Neuronal stem cell (in vitro differentiated cells): ENCODE results near the gene TRIM66.

Source experiments
- DNase-seq: peaks from one replicate; pipeline ENCODE4 v3.0.0-alpha.2; 2013; ENCODE audit warnings: low spot score
- H2AFZ ChIP-seq: one replicate; pipeline ENCODE4 v1.6.1; 2013; ENCODE audit warnings: mild to moderate bottlenecking, low read length, inconsistent platforms
- H2AK5ac ChIP-seq: 2 replicates; pipeline ENCODE4 v1.6.1; 2013; ENCODE audit warnings: low read depth, mild to moderate bottlenecking, inconsistent platforms, low read length, moderate library complexity, mixed read lengths
- H2BK120ac ChIP-seq: 2 replicates; pipeline ENCODE4 v1.6.1; 2013; ENCODE audit warnings: low read depth, mild to moderate bottlenecking, inconsistent platforms, low read length, moderate library complexity, mixed read lengths
- H2BK12ac ChIP-seq: one replicate; pipeline ENCODE4 v1.6.1; 2013; ENCODE audit warnings: low read length, inconsistent platforms
- H2BK15ac ChIP-seq: 2 replicates; pipeline ENCODE4 v1.6.1; 2013; ENCODE audit warnings: mild to moderate bottlenecking, low read length, inconsistent platforms, mixed read lengths
- H2BK5ac ChIP-seq: one replicate; pipeline ENCODE4 v1.6.1; 2013; ENCODE audit warnings: inconsistent platforms, mild to moderate bottlenecking, low read length, moderate library complexity
- H3K14ac ChIP-seq: one replicate; pipeline ENCODE4 v1.6.1; 2013; ENCODE audit warnings: low read length, inconsistent platforms
- H3K18ac ChIP-seq: 2 replicates; pipeline ENCODE4 v1.6.1; 2013; ENCODE audit warnings: low read length, inconsistent platforms
- H3K23ac ChIP-seq: 2 replicates; pipeline ENCODE4 v1.6.1; 2013; ENCODE audit warnings: low read depth, mild to moderate bottlenecking, mixed read lengths, low read length, inconsistent platforms; ENCODE audit not compliant: poor library complexity
- H3K27ac ChIP-seq: replicated peaks from 3 replicates; pipeline ENCODE4 v1.5.1; 2013; ENCODE audit warnings: low read length, inconsistent platforms
- H3K27me3 ChIP-seq, 3 experiments: 2 replicates each; pipeline ENCODE4 v1.6.1; 2013; ENCODE audit warnings: low read length in 3 of 3, mild to moderate bottlenecking in 2 of 3, inconsistent platforms in 1 of 3, low read depth in 1 of 3, mixed read lengths in 1 of 3, moderate library complexity in 1 of 3; ENCODE audit not compliant: control insufficient read depth in 3 of 3, insufficient read depth in 3 of 3
- H3K36me3 ChIP-seq, 2 donors: replicated peaks in 1 of 2; 2 replicates each; pipeline ENCODE4 v1.6.1; 2013; ENCODE audit warnings: low read length in 2 of 2; ENCODE audit not compliant: control insufficient read depth in 2 of 2, insufficient read depth in 2 of 2
- H3K4ac ChIP-seq: 2 replicates; pipeline ENCODE4 v1.6.1; 2013; ENCODE audit warnings: inconsistent platforms, mild to moderate bottlenecking, low read length, moderate library complexity
- H3K4me1 ChIP-seq, 2 donors: 1 replicate in 1 of 2; 2 replicates in 1 of 2; pipeline ENCODE4 v1.6.1; 2013; ENCODE audit warnings: low read length in 2 of 2, low read depth in 1 of 2; ENCODE audit not compliant: control insufficient read depth in 2 of 2, insufficient read depth in 1 of 2
- H3K4me2 ChIP-seq: one replicate; pipeline ENCODE4 v1.6.1; 2013; ENCODE audit warnings: mild to moderate bottlenecking, low read length, inconsistent platforms; ENCODE audit not compliant: insufficient read depth, poor library complexity, severe bottlenecking
- H3K4me3 ChIP-seq, 2 donors: 2 replicates each; pipeline ENCODE4 v1.5.1; 2013; ENCODE audit warnings: low read length in 2 of 2, mild to moderate bottlenecking in 2 of 2, inconsistent platforms in 1 of 2, moderate library complexity in 1 of 2
- H3K79me1 ChIP-seq: one replicate; pipeline ENCODE4 v1.6.1; 2013; ENCODE audit warnings: low read depth, mild to moderate bottlenecking, inconsistent platforms, low read length, moderate library complexity
- H3K9ac ChIP-seq: one replicate; pipeline ENCODE4 v1.6.1; 2013; ENCODE audit warnings: mild to moderate bottlenecking, low read depth, low read length, inconsistent platforms; ENCODE audit not compliant: poor library complexity
- H3K9me3 ChIP-seq, 2 donors: replicated peaks in 1 of 2; 2 replicates each; pipeline versions ENCODE3 to v1.6.1; 2013; ENCODE audit warnings: low read length in 2 of 2, mild to moderate bottlenecking in 2 of 2, inconsistent platforms in 1 of 2, low read depth in 1 of 2, mixed read lengths in 1 of 2, moderate library complexity in 1 of 2; ENCODE audit not compliant: control insufficient read depth in 2 of 2, insufficient read depth in 1 of 2
- H4K8ac ChIP-seq: one replicate; pipeline ENCODE4 v1.6.1; 2013; ENCODE audit warnings: low read depth, mild to moderate bottlenecking, inconsistent platforms, low read length, moderate library complexity
- H4K91ac ChIP-seq: one replicate; pipeline ENCODE4 v1.6.1; 2013; ENCODE audit warnings: low read length, low read depth, mild to moderate bottlenecking, inconsistent platforms; ENCODE audit not compliant: poor library complexity
- WGBS, 2 donors: extraction: QIAGEN DNeasy Blood & Tissue Kit; methylation state at CpG; one replicate each; pipeline ENCODE4 v1.1.7; 2013; ENCODE audit warnings: missing lambda C conversion rate in 2 of 2, mixed read lengths in 1 of 2; ENCODE audit not compliant: insufficient read length in 2 of 2, insufficient replicate concordance in 1 of 2; ENCODE audit errors: extremely low coverage in 2 of 2; 5-methylcytosine and 5-hydroxymethylcytosine counted together

Gene TRIM66

GRCh38 chr11:8713760-8714454 lies 31.4 kb upstream of the TRIM66 start:
- Histone ChIP-seq H3K27ac (no peak overlapping the region), H3K4ac (no peak overlapping the region), H3K4me3 (no peak overlapping the region), H3K18ac (no peak overlapping the region), H3K27me3 (no peaks in the 10 kb centered on the region), H2AFZ (no peak overlapping the region), H3K4me2 (no peak overlapping the region), H2BK5ac (no peak overlapping the region), H3K36me3 (peaks cover 39 to 93% of the 10 kb centered on the region in 2 donors), H2BK12ac (no peak overlapping the region), H3K79me1 (no peaks in the 10 kb centered on the region), H3K23ac (no peak overlapping the region), H2AK5ac (no peak overlapping the region), H3K4me1 (peaks cover 6 to 10% of the 10 kb centered on the region in 2 donors), H3K14ac (no peak overlapping the region), H4K91ac (no peak overlapping the region), H4K8ac (no peak overlapping the region), H2BK120ac (no peak overlapping the region), H2BK15ac (no peak overlapping the region), H3K9ac (no peak overlapping the region), H3K9me3 (no peaks in the 10 kb centered on the region)
- no peak for DNase-seq
- WGBS, 2 donors, result no CpG with 5 or more reads among the region's 8 CpGs

GRCh38 chr11:8712506-8712905 lies 30.0 kb upstream of the TRIM66 start:
- H3K9me3 ChIP-seq, result no peaks in the 10 kb centered on the region
- H3K18ac ChIP-seq, result no peak overlapping the region
- no peak overlapping the region for H4K91ac ChIP-seq
- no peak overlapping the region for H3K4me2 ChIP-seq
- H3K23ac ChIP-seq, result no peak overlapping the region
- H2AFZ ChIP-seq, result no peak overlapping the region
- no peak overlapping the region for H3K4ac ChIP-seq
- H3K14ac ChIP-seq, result no peak overlapping the region
- no peak overlapping the region for H2AK5ac ChIP-seq
- no peaks in the 10 kb centered on the region for H3K79me1 ChIP-seq
- H3K27ac ChIP-seq, result no peak overlapping the region
- H4K8ac ChIP-seq, result no peak overlapping the region
- peaks cover 41 to 90% of the 10 kb centered on the region in 2 donors for H3K36me3 ChIP-seq
- no CpG with 5 or more reads among the region's 12 CpGs for WGBS, 2 donors
- no peaks in the 10 kb centered on the region for H3K27me3 ChIP-seq
- no peak overlapping the region for H2BK120ac ChIP-seq
- no peak overlapping the region for H2BK5ac ChIP-seq
- H2BK12ac ChIP-seq, result no peak overlapping the region
- H3K4me3 ChIP-seq, result peak overlapping the region in 1 of 2 donors; percentile 60
- no peak overlapping the region for H3K9ac ChIP-seq
- no peak overlapping the region for H2BK15ac ChIP-seq
- DNase-seq, result no peak
- H3K4me1 ChIP-seq, result no peaks in the 10 kb centered on the region

- no peak overlapping the region for H2AK5ac ChIP-seq
Observed at GRCh38 chr11:8711895-8712442, 29.5 kb upstream of the TRIM66 start.

GRCh38 chr11:8709777-8710176 lies 27.3 kb upstream of the TRIM66 start:
- Histone ChIP-seq H3K4me3 (no peak overlapping the region), H3K9ac (no peak overlapping the region), H3K27me3 (no peaks in the 10 kb centered on the region), H2AK5ac (no peak overlapping the region), H3K14ac (no peak overlapping the region), H2BK15ac (no peak overlapping the region), H4K91ac (no peak overlapping the region), H2BK120ac (no peak overlapping the region), H3K4me2 (no peak overlapping the region), H2AFZ (no peak overlapping the region), H2BK5ac (no peak overlapping the region), H3K27ac (no peak overlapping the region), H3K36me3 (peaks cover 46 to 92% of the 10 kb centered on the region in 2 donors), H3K18ac (no peak overlapping the region), H3K9me3 (no peaks in the 10 kb centered on the region), H3K4ac (no peak overlapping the region), H2BK12ac (no peak overlapping the region), H4K8ac (no peak overlapping the region), H3K79me1 (no peaks in the 10 kb centered on the region), H3K4me1 (no peaks in the 10 kb centered on the region), H3K23ac (no peak overlapping the region)
- no peak for DNase-seq
- WGBS, 2 donors, result no CpG with 5 or more reads among the region's 4 CpGs

More at GRCh38 chr11:8711895-8712442, 29.5 kb upstream of the TRIM66 start:
- H3K4me3 ChIP-seq, result peak overlapping the region in 1 of 2 donors; percentile 60
- H2BK15ac ChIP-seq, result no peak overlapping the region
- H2BK5ac ChIP-seq, result no peak overlapping the region
- H3K4me1 ChIP-seq, result no peaks in the 10 kb centered on the region
- no peak overlapping the region for H3K4me2 ChIP-seq
- no peak overlapping the region for H3K18ac ChIP-seq
- H4K8ac ChIP-seq, result no peak overlapping the region
- no peak overlapping the region for H2BK120ac ChIP-seq
- no peaks in the 10 kb centered on the region for H3K9me3 ChIP-seq
- no CpG with 5 or more reads among the region's 5 CpGs for WGBS, 2 donors
- H2BK12ac ChIP-seq, result no peak overlapping the region
- H3K9ac ChIP-seq, result no peak overlapping the region
- no peak overlapping the region for H2AFZ ChIP-seq
- DNase-seq, result no peak
- no peak overlapping the region for H3K27ac ChIP-seq
- no peaks in the 10 kb centered on the region for H3K79me1 ChIP-seq
- no peak overlapping the region for H4K91ac ChIP-seq
- no peak overlapping the region for H3K23ac ChIP-seq
- no peaks in the 10 kb centered on the region for H3K27me3 ChIP-seq
- no peak overlapping the region for H3K14ac ChIP-seq
- peaks cover 41 to 90% of the 10 kb centered on the region in 2 donors for H3K36me3 ChIP-seq
- H3K4ac ChIP-seq, result no peak overlapping the region
